Stimulated activated CD4-positive, alpha-beta T cell treated with anti-CD3 and anti-CD28 coated beads, Interleukin-1b, Interleukin-23, amount 100 ng/mL, for 24 hours (primary cell): ENCODE results near the gene ZBTB42.
A peak's percentile ranks its signal among the peaks of the same experiment; 100 is the strongest.

Source experiments
- DNase-seq, 4 experiments: peaks; one replicate each; pipeline ENCODE4 v3.0.0-alpha.2; 2020; ENCODE audit warnings: low read depth in 4 of 4, low spot score in 1 of 4

ZBTB42 gene

DNA sequence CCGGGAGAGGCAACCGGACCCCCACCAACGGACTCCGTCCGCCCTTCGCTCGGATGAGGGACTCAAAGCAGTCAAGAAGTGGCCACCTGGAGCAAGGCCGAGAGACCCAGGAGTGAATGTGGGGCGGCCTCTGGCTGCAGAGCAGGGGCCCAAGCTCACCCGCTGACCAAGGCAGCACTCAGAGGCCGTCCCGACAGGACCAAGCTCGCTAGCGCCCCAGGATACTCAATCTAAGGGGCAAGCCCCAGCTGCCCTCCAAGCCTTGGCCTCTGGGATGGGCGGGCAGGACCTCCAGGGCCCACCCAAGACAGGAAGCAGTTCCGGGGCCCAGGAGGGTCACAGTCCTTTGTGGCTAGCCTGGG lies 6.3 kb upstream of the ZBTB42 start:
- DNase-seq, result no peak

DNA sequence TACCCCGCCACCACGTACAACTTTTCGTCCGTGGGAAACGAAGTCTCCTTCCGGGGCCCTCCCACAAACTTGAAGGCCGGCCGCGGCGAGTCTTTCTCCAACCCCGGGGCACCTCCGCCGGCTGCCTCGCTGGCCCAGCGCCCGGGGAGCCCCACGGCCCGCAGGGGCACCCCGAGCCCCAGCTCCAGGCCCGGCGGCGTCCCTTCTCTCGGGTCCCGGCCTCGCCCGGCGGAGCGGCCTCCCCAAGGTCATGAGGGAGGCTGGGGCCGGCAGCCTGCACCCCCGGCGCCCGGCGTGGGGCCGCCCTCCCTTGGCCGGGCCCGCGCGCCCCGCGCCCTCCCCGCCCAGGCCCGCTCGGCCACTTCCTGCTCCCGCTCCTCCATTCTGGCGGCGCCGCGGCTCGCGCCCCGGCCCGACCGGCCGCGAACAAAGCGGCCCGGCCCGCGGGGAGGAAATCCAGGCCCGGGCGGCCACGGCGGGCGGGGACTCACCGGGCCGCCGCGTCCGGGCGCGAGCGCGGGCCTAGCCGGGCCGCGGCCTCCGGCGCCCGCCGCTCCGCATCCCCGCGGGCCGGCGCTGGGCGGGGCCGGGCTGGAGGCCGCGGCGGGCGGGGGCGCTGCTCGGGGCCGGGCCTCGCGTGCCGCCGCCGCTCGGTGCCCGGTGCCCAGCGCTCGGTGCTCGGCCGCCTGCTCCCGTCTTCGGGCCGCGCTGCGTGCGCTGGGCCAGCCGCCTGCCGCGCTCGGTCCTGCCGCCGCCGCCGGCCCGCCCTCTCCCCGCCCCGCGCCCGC lies 5.7 kb upstream of the ZBTB42 start, which contains the start of gene AKT1:
Gene AKT1 (minus strand): TSS at position 756 of the 788 bp plus-strand sequence. CDS start 3,105 bp downstream, outside the sequence.
- DNase-seq, result no peak

DNA sequence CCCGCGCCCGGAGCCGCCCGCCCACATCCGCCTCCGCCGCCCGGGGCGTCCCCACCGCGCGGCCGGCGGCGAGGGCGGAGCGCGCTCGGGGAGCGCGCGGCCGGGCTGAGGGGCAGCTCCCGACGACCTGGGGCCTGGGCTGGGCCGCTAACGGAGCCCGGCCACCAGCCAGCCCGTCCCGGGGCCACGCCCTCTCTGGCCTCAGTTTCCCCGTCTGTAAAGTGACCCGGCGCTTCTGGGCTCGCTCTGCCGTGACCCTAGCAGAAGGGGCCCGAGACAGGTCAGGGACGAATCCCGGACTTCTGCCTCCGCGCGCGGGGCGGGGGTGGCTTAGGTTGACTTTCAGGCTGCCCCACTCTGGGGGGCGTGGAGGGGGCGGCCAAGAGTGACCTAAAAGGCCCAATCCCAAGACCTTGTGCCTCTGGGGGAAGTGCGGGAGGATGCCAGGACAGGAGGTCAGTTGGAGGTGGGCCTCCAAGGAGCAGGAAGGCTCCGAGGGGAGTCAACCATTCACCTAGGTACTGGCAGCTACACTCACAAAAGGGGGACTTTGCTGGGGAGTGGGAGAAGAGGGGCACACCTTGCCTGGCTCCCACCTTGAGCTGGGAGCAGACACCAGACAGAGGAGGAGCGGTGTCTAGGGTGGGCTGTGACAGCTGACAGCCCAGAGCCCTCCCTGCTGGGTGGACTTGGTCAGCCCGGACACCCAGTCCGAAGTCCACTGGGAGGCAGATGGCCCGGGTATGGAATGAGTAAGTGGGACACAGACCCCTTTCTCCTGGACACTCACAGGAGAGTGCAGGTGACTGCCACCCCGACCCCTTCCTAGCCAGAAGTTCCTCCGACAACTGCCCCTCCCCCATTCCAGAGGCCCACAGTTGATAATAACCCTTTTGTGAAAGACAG lies 4.9 kb upstream of the ZBTB42 start:
- DNase-seq, result peak in 3 of 4 experiments; percentile 34 to 58 (median 44)

DNA sequence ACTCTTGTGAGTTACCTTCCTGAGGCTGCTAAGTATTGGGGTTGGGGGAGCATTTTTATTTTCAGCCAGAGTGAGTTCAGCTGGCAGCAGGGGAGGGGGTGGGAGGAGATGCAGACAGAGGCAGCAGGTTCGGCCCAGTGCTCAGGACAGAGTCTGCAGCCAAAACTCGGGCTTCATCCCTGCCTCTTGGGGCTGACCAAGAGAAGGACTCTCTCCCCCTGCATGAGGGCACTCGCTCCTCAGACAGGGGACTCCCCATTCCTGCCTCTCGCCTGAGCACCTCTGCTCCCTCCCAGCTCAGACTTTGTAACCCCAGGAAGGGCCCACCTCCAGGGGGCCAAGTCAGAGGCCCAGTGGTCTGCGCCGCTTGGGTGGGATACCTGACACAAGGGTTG lies 4.2 kb upstream of the ZBTB42 start:
- no peak for DNase-seq

DNA sequence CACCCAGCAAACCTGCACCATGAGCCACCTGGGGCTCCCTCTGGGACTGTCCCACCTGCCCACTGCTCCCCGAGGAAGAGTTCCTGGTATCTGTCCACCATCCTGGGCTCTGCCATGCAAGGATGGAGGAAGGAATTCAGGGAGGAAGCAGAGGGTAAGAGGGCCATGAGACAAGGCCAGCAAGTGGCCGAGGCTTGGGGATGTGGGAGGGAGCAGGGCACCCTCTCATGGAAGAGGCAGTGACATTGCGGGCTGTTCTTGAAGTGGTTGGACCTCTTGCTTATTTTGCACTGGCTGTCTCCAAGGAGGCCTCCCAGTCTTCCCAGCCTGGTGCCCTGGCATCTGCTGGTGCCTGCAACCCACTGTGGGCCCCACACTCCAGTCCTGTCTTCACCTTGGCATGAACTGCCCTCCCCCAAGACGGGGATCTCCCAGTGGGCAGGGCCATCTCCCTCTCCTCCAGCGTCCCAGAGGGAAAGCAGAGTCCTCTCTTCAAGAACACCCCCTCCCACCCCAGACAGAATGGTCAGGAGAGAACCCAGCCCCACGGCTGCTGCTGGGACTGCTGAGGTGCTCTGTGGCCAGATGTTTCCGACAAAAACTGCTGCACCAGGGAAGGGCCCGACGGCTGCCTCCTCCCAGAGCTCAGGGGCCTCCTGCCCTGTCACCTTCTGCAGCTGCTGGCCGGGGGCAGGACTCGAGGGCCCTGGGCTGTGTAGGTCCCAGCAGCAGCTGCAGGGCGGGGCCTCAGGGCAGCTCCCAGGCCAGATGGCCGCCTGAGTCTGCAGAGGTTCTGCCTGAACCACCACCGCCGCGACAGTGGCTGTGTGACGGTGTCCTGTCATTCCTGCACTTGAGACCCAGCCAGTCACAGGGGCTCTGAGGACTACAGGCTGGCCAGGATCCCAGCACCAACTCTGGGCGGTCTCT lies 3.5 kb upstream of the ZBTB42 start:
- DNase-seq, result no peak

DNA sequence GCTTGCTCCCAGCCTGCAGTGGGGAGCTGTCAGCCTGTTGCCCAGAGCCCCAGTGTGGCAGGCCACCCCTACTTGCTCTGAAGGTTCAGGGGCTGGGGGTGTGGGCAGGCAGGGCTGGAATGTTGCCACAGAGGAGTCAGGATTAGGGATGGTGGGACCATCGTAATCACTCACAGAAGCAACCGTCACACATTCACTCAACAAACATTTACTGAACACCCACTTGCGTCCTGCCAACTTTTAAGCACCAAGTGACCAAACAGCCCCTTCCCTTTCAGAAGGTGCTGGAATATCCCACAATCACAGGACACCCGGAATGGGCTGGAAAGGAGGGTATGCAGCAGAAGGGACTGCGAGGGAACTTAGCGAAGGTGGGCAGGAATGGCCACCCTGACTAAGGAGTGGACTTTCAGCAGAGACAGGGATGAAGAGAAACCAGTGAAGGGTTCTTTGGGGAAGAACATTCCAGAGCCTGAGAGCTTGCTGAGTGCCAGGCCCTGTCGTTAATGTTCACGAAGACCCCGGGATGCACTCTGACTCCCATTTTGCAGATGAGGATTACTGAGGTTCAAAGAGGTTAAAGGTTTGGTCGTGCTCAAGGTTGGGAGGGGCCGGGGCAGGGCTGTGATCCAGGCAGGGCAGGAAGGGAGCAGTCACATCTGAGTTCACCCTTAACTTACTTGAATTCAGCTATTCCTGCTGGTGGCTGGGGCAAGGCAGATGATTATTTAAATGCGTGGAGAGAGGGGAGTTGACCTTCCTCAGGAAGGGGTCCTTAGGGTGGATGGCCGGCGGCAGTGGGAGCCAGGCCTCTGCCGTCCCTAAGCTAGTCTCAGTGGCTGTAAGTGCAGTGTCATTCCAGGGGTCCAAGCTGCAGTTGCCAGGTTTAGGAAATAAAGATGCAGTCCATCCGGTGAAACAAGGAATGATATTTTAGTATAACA lies 2.3 kb upstream of the ZBTB42 start:
- DNase-seq, result no peak

DNA sequence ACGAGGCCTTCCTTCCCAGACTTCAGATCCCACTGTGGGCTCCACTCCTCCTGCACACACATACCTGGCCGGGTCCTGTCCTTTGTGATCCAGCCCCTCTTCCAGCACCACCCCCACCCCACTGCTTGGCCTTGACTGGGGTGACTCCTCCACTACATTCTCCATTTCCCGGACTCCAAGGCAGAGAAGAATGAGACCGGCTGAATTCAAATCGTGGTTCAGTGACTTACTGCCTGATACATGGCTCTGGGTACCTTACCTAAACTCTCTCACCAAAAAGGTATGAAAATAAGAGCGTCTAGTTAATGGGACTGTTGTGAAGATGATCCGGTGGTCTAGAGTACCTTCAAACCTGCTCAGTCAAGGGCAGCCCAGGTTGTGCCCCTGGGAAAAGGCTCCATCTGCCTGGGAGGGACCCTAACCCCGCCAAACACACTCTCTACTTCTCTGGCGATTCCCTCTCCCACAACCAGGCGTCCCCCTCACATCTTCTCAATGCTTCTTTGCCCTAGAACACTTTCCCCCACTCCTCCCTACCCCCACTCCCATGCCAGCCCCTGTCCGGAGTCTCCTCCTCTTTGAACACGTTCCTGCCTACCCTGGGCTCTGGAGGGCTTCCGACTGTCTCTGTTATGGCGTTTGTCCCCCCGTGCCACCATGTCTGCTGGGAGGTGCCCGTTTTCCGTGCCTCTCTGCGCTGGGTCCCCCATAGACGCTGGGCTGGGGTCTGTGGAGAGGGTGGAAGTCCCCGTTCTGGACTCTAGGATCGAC lies 1.5 kb upstream of the ZBTB42 start:
- DNase-seq, result no peak

DNA sequence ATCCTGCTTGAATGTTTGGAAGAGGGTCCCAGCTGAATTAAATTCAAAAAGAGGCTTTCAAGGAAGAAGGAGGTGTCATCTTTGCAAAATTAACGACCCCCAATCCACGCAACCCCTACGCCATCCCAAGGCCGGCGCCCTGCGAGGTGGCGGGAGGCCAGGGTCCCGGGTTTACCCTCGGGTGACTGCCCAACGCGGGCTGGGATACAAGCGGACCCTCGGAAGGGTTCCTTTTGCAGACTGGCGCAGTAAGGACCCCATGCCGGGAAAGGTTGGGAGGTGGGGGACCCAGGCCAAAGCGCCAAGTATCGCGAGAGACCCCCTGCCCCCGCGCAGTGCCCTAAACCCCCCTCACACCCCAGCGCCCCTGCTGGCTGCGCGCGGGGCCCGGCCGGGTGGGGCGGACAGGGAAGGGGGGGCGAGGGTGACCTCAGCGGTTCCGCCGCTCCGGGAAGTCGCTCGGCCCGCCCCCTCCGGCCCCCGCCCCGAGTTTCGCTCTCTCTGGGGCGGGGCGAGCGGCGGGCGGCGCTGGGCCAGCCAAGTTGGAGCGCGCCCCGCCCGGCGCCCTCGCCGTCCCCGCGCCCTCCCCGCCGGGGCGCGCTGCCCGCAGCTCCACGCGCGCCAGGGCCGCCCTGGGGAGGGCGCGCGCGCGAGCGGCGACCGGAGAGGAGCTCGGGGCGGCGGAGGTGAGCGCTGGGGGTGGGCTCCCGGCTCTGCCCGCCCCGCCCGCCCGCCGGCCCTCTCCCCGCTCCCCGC lies 708 bp upstream of the ZBTB42 start:
- peak; percentile 37 to 79 (median 58) for DNase-seq

DNA sequence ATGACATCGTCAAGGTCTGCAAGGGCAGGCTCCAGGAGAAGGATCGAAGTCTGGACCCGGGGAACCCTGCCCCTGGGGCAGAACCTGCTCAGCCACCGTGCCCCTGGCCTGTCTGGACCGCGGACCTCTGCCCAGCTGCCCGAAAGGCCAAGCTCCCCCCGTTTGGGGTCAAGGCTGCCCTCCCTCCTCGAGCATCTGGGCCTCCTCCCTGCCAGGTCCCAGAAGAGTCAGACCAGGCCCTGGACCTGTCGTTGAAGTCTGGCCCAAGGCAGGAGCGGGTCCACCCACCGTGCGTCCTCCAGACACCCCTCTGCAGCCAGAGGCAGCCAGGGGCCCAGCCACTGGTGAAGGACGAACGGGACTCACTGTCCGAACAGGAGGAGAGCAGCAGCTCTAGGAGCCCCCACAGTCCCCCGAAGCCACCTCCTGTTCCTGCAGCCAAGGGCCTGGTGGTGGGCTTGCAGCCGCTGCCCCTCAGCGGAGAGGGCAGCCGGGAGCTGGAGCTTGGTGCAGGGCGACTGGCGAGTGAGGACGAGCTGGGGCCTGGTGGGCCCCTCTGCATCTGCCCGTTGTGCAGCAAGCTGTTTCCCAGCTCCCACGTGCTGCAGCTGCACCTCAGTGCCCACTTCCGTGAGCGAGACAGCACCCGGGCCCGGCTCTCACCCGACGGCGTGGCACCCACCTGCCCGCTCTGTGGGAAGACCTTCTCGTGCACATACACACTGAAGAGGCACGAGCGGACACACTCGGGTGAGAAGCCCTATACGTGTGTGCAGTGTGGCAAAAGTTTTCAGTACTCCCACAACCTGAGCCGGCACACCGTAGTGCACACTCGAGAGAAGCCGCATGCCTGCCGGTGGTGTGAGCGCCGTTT lies 856 bp downstream of the ZBTB42 start:
- no peak for DNase-seq

DNA sequence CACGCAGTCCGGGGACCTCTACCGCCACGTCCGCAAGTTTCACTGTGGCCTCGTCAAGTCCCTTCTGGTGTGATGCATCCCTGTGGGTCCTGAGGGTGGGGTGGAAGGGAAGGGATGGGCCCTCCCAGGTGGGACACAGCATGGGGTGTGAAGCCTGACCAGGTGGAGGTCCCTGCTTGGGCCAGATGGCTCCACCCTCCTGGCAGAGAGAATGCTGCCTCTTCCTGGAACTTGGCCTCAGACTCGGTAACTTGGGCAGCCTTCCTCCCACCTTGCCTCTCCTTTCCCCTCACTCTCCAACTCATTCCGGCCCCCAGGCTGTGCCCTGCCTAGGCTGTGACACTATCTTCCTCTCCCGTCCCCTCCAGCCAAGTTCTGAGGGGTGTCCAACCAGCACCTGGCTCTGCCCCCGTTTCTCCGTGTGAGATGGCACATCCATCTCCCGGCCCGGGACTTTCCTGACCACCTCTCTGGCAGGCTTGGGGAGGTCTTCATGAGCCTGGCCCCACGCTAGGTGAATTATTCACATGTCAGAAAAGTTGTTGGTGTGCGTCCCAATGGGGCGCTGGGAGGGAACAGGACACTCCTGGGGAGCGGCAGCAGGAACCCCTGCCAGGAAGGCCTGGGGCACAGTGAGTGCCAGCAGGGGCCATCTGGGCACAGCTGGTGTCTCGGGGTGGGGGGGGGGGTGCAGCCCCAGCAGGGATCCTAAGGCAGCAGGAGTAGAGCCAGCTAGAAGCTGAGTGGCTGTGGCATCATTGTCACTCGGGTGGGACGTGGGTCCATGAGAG lies 1.7 kb downstream of the ZBTB42 start:
- no peak for DNase-seq

DNA sequence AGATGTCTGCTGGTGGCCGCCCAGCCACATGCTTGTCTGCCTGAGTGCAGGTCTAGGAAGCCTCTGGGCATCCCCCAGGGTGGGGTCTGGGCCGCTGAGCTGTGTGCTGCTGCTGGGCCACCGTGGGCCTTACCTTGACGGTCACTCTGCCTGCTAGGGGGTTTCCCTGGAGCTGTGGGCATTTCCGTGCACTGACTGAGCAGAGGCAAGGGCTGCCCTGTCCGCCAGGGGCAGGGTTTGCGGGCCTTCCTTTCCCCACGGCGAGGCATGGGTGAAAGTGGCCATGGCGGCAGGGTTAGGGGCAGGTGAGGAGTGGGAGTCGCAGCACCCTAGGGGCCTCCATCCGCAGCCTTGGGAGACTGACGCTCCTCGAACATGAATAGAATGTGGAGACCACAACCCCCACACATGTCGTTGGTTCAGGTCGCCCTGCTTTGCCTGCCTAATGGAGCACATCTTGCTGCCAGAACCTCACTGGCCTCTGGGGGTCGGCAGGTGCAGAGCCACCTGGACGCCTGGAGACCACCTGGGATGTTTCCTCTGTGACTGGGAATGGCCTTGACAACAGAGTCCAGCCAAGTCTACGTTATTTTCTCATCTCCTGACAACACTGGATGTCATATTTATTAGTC lies 2.5 kb downstream of the ZBTB42 start:
- no peak for DNase-seq

DNA sequence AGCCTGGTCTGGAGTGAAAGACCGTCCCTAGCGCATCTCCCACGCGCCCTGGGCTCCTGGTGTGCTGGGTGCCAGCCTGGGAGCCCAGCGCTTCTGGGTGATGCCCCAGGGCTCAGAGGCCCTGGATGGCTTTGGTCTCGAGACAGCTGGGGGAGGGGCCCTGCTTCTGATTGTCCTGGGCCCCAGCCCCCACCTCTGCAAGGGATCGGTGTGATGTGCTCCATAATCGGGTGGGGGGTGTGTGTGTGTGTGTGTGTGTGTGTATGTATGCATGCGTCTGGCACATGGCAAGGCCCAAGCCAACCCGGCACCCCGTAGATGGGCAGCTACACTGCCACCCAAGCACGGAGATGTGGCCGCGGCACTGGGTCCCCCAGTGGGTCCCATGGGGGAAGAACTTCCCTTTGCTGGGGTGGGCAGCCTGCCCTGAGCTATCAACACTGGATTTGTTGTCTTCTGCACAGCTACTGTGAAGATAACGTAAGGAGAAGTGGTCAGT lies 3.1 kb downstream of the ZBTB42 start:
- no peak for DNase-seq

DNA sequence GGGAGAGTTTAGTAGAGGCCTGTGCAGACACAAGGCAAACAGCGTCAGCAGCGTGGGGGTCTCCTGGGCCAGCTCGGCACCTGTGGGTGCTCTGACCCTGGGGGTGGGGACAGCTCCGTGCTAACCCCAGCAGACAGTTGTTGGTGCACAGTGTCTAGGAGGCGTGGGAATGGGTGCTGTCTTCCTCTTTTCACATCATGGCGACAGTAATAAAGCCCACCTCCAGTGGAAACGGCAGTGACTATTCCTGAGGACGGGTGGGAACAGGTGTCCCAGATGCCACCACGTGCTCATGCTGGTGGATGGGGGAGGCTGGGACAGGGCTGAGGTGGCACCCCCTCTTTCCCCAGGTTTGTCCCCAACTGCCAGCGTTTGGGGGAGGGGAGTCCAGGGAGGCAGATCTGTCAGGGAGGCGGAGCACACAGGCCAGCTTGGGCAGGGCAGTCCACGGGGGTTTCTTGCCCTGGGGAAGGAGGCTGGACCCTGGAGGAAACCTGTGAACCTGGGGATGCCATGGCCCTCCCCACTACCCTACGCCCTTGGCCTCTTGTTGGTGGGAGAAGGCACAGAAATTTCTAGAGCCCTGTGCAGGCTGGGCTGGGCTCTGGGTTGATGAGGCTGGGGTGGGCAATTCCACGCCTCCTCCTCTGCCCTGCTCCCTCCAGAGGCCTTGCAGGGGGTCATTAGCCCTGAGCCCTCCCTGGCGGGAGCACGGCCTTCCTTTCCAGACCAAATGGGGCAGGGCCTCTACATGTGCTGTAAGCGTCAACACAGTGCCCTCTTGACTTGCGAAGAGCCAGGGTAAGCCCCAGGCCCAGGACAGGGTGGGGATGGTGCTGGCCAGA lies 3.8 kb downstream of the ZBTB42 start:
- no peak for DNase-seq

DNA sequence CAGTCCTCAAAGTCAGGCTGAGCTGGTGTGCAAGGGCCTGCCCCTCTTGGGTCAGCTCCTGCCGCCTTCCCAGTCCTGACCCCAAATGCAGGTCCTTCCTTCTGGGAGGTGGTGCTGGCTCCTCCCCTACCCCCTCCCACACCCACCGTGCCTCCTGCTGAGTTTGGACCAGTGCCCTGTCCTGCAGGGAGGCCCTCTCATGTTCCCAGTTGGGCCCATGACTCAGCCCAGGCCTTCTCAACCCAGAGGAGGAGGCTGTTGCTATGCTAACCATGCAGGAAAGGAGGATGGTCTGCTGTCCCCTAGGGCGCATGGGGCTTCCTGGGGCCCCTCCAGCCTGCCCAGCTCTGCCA lies 4.4 kb downstream of the ZBTB42 start:
- no peak for DNase-seq

DNA sequence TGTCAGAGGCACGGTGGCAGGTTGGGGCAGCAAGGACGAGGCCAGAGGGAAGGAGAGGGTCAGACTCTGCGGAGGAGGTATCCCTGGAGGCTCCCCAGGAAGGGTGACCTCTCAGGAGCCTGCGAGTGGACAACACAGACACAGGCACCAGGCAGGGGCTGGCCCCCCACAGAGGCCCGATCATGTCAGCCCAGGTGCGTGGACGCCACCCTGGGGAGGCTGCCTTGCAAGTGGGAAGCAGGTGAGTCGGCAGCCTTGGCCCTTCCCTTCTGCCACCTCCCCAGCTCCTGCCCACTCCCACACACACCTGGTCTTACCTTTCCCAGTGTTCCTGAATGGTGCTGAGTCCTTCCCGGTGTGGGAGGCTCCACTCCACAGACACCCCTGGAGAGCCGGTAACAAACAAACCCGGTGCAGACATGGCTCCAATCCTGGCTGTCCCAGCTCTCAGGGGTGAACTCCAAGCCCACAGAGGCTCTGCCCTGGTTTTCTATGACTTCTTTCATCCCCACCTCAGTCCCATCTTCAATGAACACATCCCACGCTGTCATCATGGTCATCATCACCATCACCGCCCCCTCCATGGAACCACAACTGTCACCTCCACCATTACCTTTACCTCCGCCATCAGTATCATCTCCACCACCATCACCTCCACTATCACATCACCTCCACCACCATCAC lies 5.2 kb downstream of the ZBTB42 start:
- no peak for DNase-seq
